Stimulated activated CD4-positive, alpha-beta T cell treated with anti-CD3 and anti-CD28 coated beads, Interleukin-15, amount 100 ng/mL, for 24 hours (primary cell): ENCODE results near the gene CT45A2.
"Not testable (repeated sequence)": the region's sequence is repeated elsewhere in the genome, so short reads cannot be mapped to it uniquely, and the experiment has no call there.

Experiments
- DNase-seq: peaks from one replicate; pipeline ENCODE4 v3.0.0-alpha.2; 2020

The CT45A2 gene, protein sequence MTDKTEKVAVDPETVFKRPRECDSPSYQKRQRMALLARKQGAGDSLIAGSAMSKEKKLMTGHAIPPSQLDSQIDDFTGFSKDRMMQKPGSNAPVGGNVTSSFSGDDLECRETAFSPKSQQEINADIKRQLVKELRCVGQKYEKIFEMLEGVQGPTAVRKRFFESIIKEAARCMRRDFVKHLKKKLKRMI

DNA sequence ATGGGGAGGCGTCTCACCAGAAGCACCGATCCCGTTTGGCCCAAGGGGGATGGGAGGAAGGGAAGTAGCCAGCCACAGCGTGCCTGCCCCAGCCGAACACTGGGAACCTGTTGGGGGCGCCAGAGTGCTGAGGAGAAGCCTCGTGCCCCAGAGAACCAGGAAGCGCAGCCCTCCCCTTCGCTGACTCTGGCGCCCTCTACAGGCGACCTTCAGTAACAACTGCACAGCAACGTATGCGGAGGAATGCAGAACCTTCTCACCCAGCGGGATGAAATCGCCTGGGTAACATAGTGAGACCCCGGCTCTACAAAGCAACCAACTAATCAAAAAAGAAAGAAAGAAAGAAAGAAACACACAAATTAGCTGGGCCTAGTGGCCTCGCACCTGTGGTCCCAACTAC lies at the start of gene CT45A2:
Gene CT45A2 (minus strand): TSS at position 101 of the 400 bp plus-strand sequence. CDS start 3,747 bp downstream, outside the sequence.
- not testable (repeated sequence) for DNase-seq

DNA sequence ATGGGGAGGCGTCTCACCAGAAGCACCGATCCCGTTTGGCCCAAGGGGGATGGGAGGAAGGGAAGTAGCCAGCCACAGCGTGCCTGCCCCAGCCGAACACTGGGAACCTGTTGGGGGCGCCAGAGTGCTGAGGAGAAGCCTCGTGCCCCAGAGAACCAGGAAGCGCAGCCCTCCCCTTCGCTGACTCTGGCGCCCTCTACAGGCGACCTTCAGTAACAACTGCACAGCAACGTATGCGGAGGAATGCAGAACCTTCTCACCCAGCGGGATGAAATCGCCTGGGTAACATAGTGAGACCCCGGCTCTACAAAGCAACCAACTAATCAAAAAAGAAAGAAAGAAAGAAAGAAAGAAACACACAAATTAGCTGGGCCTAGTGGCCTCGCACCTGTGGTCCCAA lies 34.6 kb upstream of the CT45A2 start, which contains the start of gene CT45A8:
Gene CT45A8 (minus strand): TSS at position 101 of the 400 bp plus-strand sequence. CDS start 3,755 bp downstream, outside the sequence.
- not testable (repeated sequence) for DNase-seq

DNA sequence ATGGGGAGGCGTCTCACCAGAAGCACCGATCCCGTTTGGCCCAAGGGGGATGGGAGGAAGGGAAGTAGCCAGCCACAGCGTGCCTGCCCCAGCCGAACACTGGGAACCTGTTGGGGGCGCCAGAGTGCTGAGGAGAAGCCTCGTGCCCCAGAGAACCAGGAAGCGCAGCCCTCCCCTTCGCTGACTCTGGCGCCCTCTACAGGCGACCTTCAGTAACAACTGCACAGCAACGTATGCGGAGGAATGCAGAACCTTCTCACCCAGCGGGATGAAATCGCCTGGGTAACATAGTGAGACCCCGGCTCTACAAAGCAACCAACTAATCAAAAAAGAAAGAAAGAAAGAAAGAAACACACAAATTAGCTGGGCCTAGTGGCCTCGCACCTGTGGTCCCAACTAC lies 17.4 kb upstream of the CT45A2 start, which contains the start of gene CT45A7:
Gene CT45A7 (minus strand): TSS at position 101 of the 400 bp plus-strand sequence. CDS start 3,747 bp downstream, outside the sequence.
- DNase-seq: not testable (repeated sequence)

DNA sequence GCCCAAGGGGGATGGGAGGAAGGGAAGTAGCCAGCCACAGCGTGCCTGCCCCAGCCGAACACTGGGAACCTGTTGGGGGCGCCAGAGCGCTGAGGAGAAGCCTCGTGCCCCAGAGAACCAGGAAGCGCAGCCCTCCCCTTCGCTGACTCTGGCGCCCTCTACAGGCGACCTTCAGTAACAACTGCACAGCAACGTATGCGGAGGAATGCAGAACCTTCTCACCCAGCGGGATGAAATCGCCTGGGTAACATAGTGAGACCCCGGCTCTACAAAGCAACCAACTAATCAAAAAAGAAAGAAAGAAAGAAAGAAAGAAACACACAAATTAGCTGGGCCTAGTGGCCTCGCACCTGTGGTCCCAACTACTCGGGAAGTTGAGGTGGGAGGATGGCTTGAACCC lies 17.1 kb downstream of the CT45A2 start, which contains the start of gene CT45A6:
Gene CT45A6 (minus strand): TSS at position 101 of the 400 bp plus-strand sequence. CDS start 3,794 bp downstream, outside the sequence.
- not testable (repeated sequence) for DNase-seq

DNA sequence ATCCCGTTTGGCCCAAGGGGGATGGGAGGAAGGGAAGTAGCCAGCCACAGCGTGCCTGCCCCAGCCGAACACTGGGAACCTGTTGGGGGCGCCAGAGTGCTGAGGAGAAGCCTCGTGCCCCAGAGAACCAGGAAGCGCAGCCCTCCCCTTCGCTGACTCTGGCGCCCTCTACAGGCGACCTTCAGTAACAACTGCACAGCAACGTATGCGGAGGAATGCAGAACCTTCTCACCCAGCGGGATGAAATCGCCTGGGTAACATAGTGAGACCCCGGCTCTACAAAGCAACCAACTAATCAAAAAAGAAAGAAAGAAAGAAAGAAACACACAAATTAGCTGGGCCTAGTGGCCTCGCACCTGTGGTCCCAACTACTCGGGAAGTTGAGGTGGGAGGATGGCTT lies 34.4 kb downstream of the CT45A2 start, which contains the start of gene CT45A5:
Gene CT45A5 (minus strand): TSS at position 101 of the 400 bp plus-strand sequence. CDS start 3,774 bp downstream, outside the sequence.
- DNase-seq: not testable (repeated sequence)

DNA sequence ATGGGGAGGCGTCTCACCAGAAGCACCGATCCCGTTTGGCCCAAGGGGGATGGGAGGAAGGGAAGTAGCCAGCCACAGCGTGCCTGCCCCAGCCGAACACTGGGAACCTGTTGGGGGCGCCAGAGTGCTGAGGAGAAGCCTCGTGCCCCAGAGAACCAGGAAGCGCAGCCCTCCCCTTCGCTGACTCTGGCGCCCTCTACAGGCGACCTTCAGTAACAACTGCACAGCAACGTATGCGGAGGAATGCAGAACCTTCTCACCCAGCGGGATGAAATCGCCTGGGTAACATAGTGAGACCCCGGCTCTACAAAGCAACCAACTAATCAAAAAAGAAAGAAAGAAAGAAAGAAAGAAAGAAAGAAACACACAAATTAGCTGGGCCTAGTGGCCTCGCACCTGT lies 51.7 kb downstream of the CT45A2 start, which contains the start of gene CT45A3:
Gene CT45A3 (minus strand): TSS at position 101 of the 400 bp plus-strand sequence. CDS start 3,747 bp downstream, outside the sequence.
- DNase-seq: not testable (repeated sequence)
